Fibroblast of mammary gland (primary cell): ENCODE measurements around the gene SMOC2.

Experiments used
- DNase-seq: peaks from one replicate; pipeline ENCODE4 v3.0.0-alpha.2; 2010; ENCODE audit warnings: low read depth
- H3K4me3 ChIP-seq: 2 replicates; pipeline ENCODE4 v1.5.1; 2011; ENCODE audit warnings: low read depth, mild to moderate bottlenecking, low read length, moderate library complexity; ENCODE audit not compliant: control insufficient read depth
- CTCF ChIP-seq: conservative IDR thresholded peaks from 2 replicates; pipeline ENCODE4 v1.5.1; 2011; ENCODE audit warnings: low read depth, low read length, inconsistent platforms; ENCODE audit not compliant: control insufficient read depth, insufficient read depth

SMOC2 gene

GRCh38 chr6:168400037-168400436 lies 40.9 kb upstream of the SMOC2 start:
- no peak for TF ChIP-seq CTCF
- H3K4me3 ChIP-seq: no peak overlapping the region
- DNase-seq: peak; percentile 6

GRCh38 chr6:168403370-168404005 lies 37.5 kb upstream of the SMOC2 start:
- TF ChIP-seq CTCF: no peak
- H3K4me3 ChIP-seq: no peak overlapping the region
- DNase-seq: no peak

GRCh38 chr6:168404560-168404959 lies 36.4 kb upstream of the SMOC2 start:
- TF ChIP-seq CTCF: no peak
- no peak for DNase-seq

GRCh38 chr6:168407842-168408241 lies 33.1 kb upstream of the SMOC2 start:
- TF ChIP-seq CTCF: no peak
- H3K4me3 ChIP-seq: no peak overlapping the region
- DNase-seq: no peak

More at GRCh38 chr6:168404560-168404959, 36.4 kb upstream of the SMOC2 start:
- no peak overlapping the region for H3K4me3 ChIP-seq

- H3K4me3 ChIP-seq: no peak overlapping the region
- TF ChIP-seq CTCF: no peak
- DNase-seq: no peak
These were observed 32.4 kb upstream of the SMOC2 start for GRCh38 chr6:168408504-168409136.

GRCh38 chr6:168410035-168410434 lies 30.9 kb upstream of the SMOC2 start:
- no peak for DNase-seq
- no peak overlapping the region for H3K4me3 ChIP-seq
- no peak for TF ChIP-seq CTCF
